ENCODE data around the gene C19orf38.

C19orf38 gene

GRCh38 chr19:10894911-10895213, 46.6 kb downstream of the C19orf38 start:
- in situ Hi-C loops (cut with MboI; ENCODE audit: low sequenced_read_pairs, unreplicated experiment): no loop called here
- DNase-seq (ENCODE audit: low spot score): no peak
- TF ChIP-seq CTCF (IDR thresholded peaks at IDR 0.05; ENCODE audit: borderline replicate concordance, control extremely low read depth, extremely low read depth, insufficient read depth, missing control alignments): no peak

GRCh38 chr19:10895363-10895762, 47.1 kb downstream of the C19orf38 start:
- no peak for TF ChIP-seq CTCF (IDR thresholded peaks at IDR 0.05; ENCODE audit: borderline replicate concordance, control extremely low read depth, extremely low read depth, insufficient read depth, missing control alignments)
- in situ Hi-C loops (cut with MboI; ENCODE audit: low sequenced_read_pairs, unreplicated experiment): no loop called here
- DNase-seq (ENCODE audit: low spot score): no peak

- no peak for TF ChIP-seq CTCF (IDR thresholded peaks at IDR 0.05; ENCODE audit: borderline replicate concordance, control extremely low read depth, extremely low read depth, insufficient read depth, missing control alignments)
- no peak for DNase-seq (ENCODE audit: low spot score)
- in situ Hi-C loops (cut with MboI; ENCODE audit: low sequenced_read_pairs, unreplicated experiment): no loop called here
Measured at GRCh38 chr19:10895920-10896319, 47.7 kb downstream of the C19orf38 start.

- TF ChIP-seq CTCF (IDR thresholded peaks at IDR 0.05; ENCODE audit: borderline replicate concordance, control extremely low read depth, extremely low read depth, insufficient read depth, missing control alignments): no peak
- in situ Hi-C loops (cut with MboI; ENCODE audit: low sequenced_read_pairs, unreplicated experiment): no loop called here
- DNase-seq (ENCODE audit: low spot score): no peak
Measured at GRCh38 chr19:10896851-10897526, 48.8 kb downstream of the C19orf38 start.

- DNase-seq (ENCODE audit: low spot score): no peak
- no peak for TF ChIP-seq CTCF (IDR thresholded peaks at IDR 0.05; ENCODE audit: borderline replicate concordance, control extremely low read depth, extremely low read depth, insufficient read depth, missing control alignments)
- in situ Hi-C loops (cut with MboI; ENCODE audit: low sequenced_read_pairs, unreplicated experiment): no loop called here
Measured at GRCh38 chr19:10898633-10899032, 50.4 kb downstream of the C19orf38 start.

GRCh38 chr19:10899151-10899653, 51.0 kb downstream of the C19orf38 start:
- no peak for DNase-seq (ENCODE audit: low spot score)
- in situ Hi-C loops (cut with MboI; ENCODE audit: low sequenced_read_pairs, unreplicated experiment): no loop called here

More at GRCh38 chr19:10899151-10899653, 51.0 kb downstream of the C19orf38 start:
- TF ChIP-seq CTCF (IDR thresholded peaks at IDR 0.05; ENCODE audit: borderline replicate concordance, control extremely low read depth, extremely low read depth, insufficient read depth, missing control alignments): no peak
